HepG2 (cell line): ENCODE results near the gene WDR27. TPM values are rescaled to one million over a fixed set of nuclear protein-coding genes. Genes with fewer than 3 reads are reported as not detected.

Experiments used
- ATAC-seq: fragments of 200-7000 bp; cut with Tn5 transposase; 3 replicates; pipeline ENCODE4 v1.9.1; 2020; ENCODE audit warnings: mild to moderate bottlenecking, moderate library complexity
- BruUV-seq: library from RNA; stranded (reverse); fragments of 400-500 nt; replicated peaks from 2 replicates; lab custom pipeline; 2021; lab: Mats Ljungman, UMichigan
- CTCF ChIA-PET: fragments of 300-600 bp; formaldehyde crosslinking; extraction: SDS; loops from one replicate; lab custom pipeline; 2021; ENCODE audit warnings: low total read pairs, inconsistent platforms, low intra/inter-chr PET ratio; lab: Yijun Ruan, JAX
- POLR2A ChIA-PET: fragments of 350-600 bp; sonication (Branson Sonifier 250); formaldehyde crosslinking; loops from one replicate; lab custom pipeline; 2020; ENCODE audit warnings: antibody characterized with exemption, inconsistent platforms; lab: Yijun Ruan, JAX
- DNase-seq: peaks from one replicate; pipeline ENCODE4 v3.0.0-alpha.2; 2015; ENCODE audit warnings: low spot score
- FAIRE-seq: peaks from 3 replicates; lab custom pipeline; 2011; peaks lifted over from hg19 to GRCh38; lab: Jason Lieb, UNC
- H2AFZ ChIP-seq: one replicate; pipeline ENCODE4 v1.6.1; 2011; ENCODE audit warnings: low read length, inconsistent platforms
- H3K27ac ChIP-seq: fragments of 300-600 bp; 3 replicates; pipeline ENCODE4 v1.8.0; 2011; ENCODE audit warnings: mixed run types, mild to moderate bottlenecking, mixed read lengths, low read length, inconsistent platforms; ENCODE audit not compliant: insufficient read depth; ENCODE audit errors: extremely low read length
- H3K27me3 ChIP-seq, 2 experiments: fragments of 200-600 bp in 1 of 2; 2 replicates in 1 of 2; 3 replicates in 1 of 2; pipeline versions ENCODE4 v1.6.0 to v1.8.0; 2011; ENCODE audit warnings: low read length in 2 of 2, mild to moderate bottlenecking in 2 of 2, moderate library complexity in 2 of 2, inconsistent platforms in 1 of 2; ENCODE audit not compliant: insufficient read depth in 2 of 2, control insufficient read depth in 1 of 2
- H3K36me3 ChIP-seq, 2 experiments: fragments of 200-600 bp in 1 of 2; replicated peaks in 1 of 2; 2 replicates in 1 of 2; 3 replicates in 1 of 2; pipeline versions ENCODE4 v1.5.1 to v1.8.0; 2011; ENCODE audit warnings: low read length in 2 of 2, inconsistent platforms in 1 of 2; ENCODE audit not compliant: insufficient read depth in 2 of 2, control insufficient read depth in 1 of 2
- H3K4me1 ChIP-seq: 2 replicates; pipeline ENCODE4 v1.5.1; 2012; ENCODE audit warnings: low read length, inconsistent platforms; ENCODE audit not compliant: insufficient read depth
- H3K4me2 ChIP-seq: 2 replicates; pipeline ENCODE4 v1.6.0; 2011; ENCODE audit warnings: low read depth, low read length, inconsistent platforms
- H3K4me3 ChIP-seq, 3 experiments: fragments of 200-600 bp in 1 of 3; sonication (generic), shearing (Covaris generic) in 1 of 3; replicated peaks in 1 of 3; 2 replicates each; pipeline ENCODE4 v1.5.1; 2011 to 2016; ENCODE audit warnings: low read length in 3 of 3, inconsistent platforms in 2 of 3, low read depth in 2 of 3, mild to moderate bottlenecking in 2 of 3, control low read depth in 1 of 3, mixed read lengths in 1 of 3; ENCODE audit not compliant: insufficient read depth in 1 of 3
- H3K79me2 ChIP-seq: one replicate; pipeline ENCODE4 v1.6.1; 2011; ENCODE audit warnings: low read length, inconsistent platforms; ENCODE audit not compliant: insufficient read depth
- H3K9ac ChIP-seq: 2 replicates; pipeline ENCODE4 v1.6.0; 2011; ENCODE audit warnings: mild to moderate bottlenecking, low read depth, low read length, inconsistent platforms; ENCODE audit not compliant: insufficient read depth
- H3K9me3 ChIP-seq: 2 replicates; pipeline ENCODE4 v1.5.1; 2012; ENCODE audit warnings: mild to moderate bottlenecking, low read length
- H4K20me1 ChIP-seq: 2 replicates; pipeline ENCODE4 v1.6.0; 2011; ENCODE audit warnings: inconsistent platforms, mild to moderate bottlenecking, low read length, moderate library complexity; ENCODE audit not compliant: insufficient read depth
- CBFB ChIP-seq: sonication (generic); formaldehyde crosslinking; IDR thresholded peaks from 2 replicates; pipeline ENCODE4 v1.4.0; 2020; ENCODE audit warnings: missing genetic modification reagents
- FOXP1 ChIP-seq, 2 experiments: fragments of 450-650 bp in 1 of 2; IDR thresholded peaks; 2 replicates each; pipeline ENCODE4 v1.6.1; 2017 to 2018; ENCODE audit warnings: antibody characterized with exemption in 1 of 2
- HNRNPH1 ChIP-seq: fragments of 200-400 bp; formaldehyde crosslinking; optimal IDR thresholded peaks from 2 replicates; pipeline ENCODE3; 2017; ENCODE audit warnings: mild to moderate bottlenecking, low read depth, low read length
- JDP2 ChIP-seq: sonication (generic); formaldehyde crosslinking; IDR thresholded peaks from 2 replicates; pipeline ENCODE4 v1.8.1; 2022; ENCODE audit warnings: missing genetic modification reagents, borderline replicate concordance
- PRDM15 ChIP-seq: sonication (generic); formaldehyde crosslinking; IDR thresholded peaks from 2 replicates; pipeline ENCODE4 v1.4.0; 2020; ENCODE audit warnings: missing genetic modification reagents
- PTBP1 ChIP-seq: fragments of 200-400 bp; formaldehyde crosslinking; IDR thresholded peaks from 2 replicates; pipeline ENCODE4 v1.6.1; 2018; ENCODE audit warnings: low read length, low read depth; ENCODE audit not compliant: poor library complexity, severe bottlenecking
- SNAI1 ChIP-seq: sonication (generic); formaldehyde crosslinking; IDR thresholded peaks from 2 replicates; pipeline ENCODE4 v1.5.0; 2020; ENCODE audit warnings: mild to moderate bottlenecking, missing genetic modification reagents, borderline replicate concordance
- SUZ12 ChIP-seq: fragments of 150-350 bp; IDR thresholded peaks from 2 replicates; pipeline ENCODE4 v1.6.1; 2014; ENCODE audit warnings: low read depth, low read length
- XRCC5 ChIP-seq: fragments of 200-400 bp; formaldehyde crosslinking; optimal IDR thresholded peaks from 2 replicates; pipeline ENCODE3; 2017; ENCODE audit warnings: mild to moderate bottlenecking, low read length
- ZNF138 ChIP-seq: sonication (generic); formaldehyde crosslinking; IDR thresholded peaks from 2 replicates; pipeline ENCODE4 v1.5.0; 2020; ENCODE audit warnings: mild to moderate bottlenecking, low read depth, missing genetic modification reagents
- ZNF180 ChIP-seq: sonication (generic); formaldehyde crosslinking; IDR thresholded peaks from 2 replicates; pipeline ENCODE4 v1.4.0; 2020; ENCODE audit warnings: low read depth, missing genetic modification reagents, borderline replicate concordance
- ZNF563 ChIP-seq: sonication (generic); formaldehyde crosslinking; IDR thresholded peaks from 2 replicates; pipeline ENCODE4 v1.8.0; 2022; ENCODE audit warnings: mild to moderate bottlenecking, moderate library complexity, missing genetic modification reagents
- ZNF776 ChIP-seq: sonication (generic); formaldehyde crosslinking; IDR thresholded peaks from 2 replicates; pipeline ENCODE4 v1.4.0; 2020; ENCODE audit warnings: mild to moderate bottlenecking, missing genetic modification reagents
- WGBS: methylation state at CpG from one replicate; pipeline ENCODE4 v1.1.6; 2017; ENCODE audit warnings: low lambda C conversion rate; 5-methylcytosine and 5-hydroxymethylcytosine counted together
- in situ Hi-C: cut with HindIII; loops from 2 replicates; pipeline ENCODE4 v1.10.0; 2017; ENCODE audit warnings: low pct_unique_long_range_greater_than_20kb; ENCODE audit not compliant: extremely low pct_ligation_motif_present
- intact Hi-C: fragments of 100-400 bp; cut with micrococcal nuclease; formaldehyde crosslinking; loops from one replicate; pipeline ENCODE4 v1.10.0; 2022; ENCODE audit not compliant: unreplicated experiment
- polyA plus RNA-seq, 8 experiments: library from polyadenylated mRNA; depleted of rRNA in 3 of 8; stranded (reverse) in 7 of 8; unstranded in 1 of 8; fragments of >200 nt; fragmentation: Illumina TruSeq in 4 of 8; extraction: Trizol in 4 of 8; gene quantifications; 2 replicates each; pipeline versions ENCODE4 v1.2.1 to v1.2.3, GENCODE V29; 2011 to 2016; ENCODE audit warnings: low read depth in 4 of 8, missing spikeins in 1 of 8, mixed read lengths in 1 of 8; ENCODE audit not compliant: insufficient read depth in 1 of 8
- total RNA-seq, 5 experiments: library from RNA; depleted of rRNA; stranded (reverse); fragments of >200 nt; fragmentation: Illumina TruSeq; extraction: Trizol; gene quantifications; 2 replicates each; pipeline ENCODE4 v1.2.3, GENCODE V29; 2016; ENCODE audit warnings: low read depth in 1 of 5
- TF ChIP-seq, protein P1 (sequence below): IDR thresholded peaks from 2 replicates; pipeline ENCODE4 v1.6.1; 2012; ENCODE audit warnings: low read depth, low read length, improper control_type of control experiment
- TF ChIP-seq, protein P2 (sequence below): IDR thresholded peaks from 2 replicates; pipeline ENCODE4 v1.6.1; 2016; ENCODE audit warnings: mild to moderate bottlenecking
- TF ChIP-seq, protein P3 (sequence below): IDR thresholded peaks from 2 replicates; pipeline ENCODE4 v1.6.1; 2016; ENCODE audit warnings: missing compliant biosample characterization, missing genetic modification reagents, borderline replicate concordance

WDR27 gene
- total and polyA plus RNA-seq, 2 of the 13 experiments (the other 11 are each of a cell fraction or from before 2014, with no cell fraction given), result 34.1 to 80.3 TPM

DNA sequence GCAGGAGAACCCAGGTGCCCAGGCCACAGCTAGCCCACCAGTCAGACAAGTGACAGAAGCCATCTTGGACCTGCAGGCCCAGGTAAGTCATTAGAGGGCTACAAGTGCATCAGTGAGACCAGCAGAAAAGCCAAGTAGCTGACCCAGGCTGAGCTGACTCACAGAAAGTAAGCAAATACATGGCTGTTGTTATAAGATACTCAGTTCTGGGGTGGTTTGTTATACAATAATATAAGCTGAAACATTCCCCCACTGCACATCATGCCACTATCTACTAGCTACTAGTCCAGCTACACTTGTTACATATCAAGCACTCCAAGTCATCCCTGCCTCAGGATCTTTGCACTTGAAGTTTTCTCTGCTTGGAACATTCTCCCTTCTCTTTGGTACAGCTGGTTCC is 39.5 kb upstream of the WDR27 start (continued):
- TF ChIP-seq PRDM15 (CRISPR knock-in tag) (no peak), SNAI1 (no peak), JDP2 (no peak), CBFB (CRISPR knock-in tag) (no peak)
- TF ChIP-seq, protein P1, sequence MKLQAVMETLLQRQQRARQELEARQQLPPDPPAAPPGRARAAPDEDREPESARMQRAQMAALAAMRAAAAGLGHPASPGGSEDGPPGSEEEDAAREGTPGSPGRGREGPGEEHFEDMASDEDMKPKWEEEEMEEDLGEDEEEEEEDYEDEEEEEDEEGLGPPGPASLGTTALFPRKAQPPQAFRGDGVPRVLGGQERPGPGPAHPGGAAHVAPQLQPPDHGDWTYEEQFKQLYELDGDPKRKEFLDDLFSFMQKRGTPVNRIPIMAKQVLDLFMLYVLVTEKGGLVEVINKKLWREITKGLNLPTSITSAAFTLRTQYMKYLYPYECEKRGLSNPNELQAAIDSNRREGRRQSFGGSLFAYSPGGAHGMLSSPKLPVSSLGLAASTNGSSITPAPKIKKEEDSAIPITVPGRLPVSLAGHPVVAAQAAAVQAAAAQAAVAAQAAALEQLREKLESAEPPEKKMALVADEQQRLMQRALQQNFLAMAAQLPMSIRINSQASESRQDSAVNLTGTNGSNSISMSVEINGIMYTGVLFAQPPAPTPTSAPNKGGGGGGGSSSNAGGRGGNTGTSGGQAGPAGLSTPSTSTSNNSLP, result no peak
- TF ChIP-seq, all 625 proteins: peak for 0

DNA sequence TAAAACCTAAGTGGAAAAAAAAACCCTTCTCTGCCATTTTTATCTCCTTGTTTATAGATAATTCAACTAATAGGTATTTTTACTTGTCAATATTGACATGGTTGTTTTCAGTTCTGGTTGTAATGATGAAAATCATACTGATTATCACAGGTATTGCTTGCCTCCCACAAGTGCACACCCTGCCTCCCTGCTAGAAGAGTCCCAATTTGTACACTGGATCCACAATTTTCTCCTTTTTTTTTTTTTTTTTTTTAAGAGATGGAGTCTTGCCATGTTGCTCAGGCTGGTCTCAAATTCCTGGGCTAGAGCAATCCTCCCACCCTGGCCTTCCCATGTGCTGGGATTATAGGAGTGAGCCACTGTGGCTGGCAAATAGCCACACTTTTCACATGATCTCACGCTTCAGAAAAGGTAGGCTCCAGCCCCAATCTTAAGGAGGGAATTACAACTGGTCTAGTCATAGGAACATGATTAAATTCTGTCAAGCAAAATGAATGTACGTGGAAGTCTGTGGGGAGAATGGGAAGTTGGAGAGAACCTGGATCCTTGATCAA is 37.2 kb upstream of the WDR27 start:
- Histone ChIP-seq H3K4me1 (no peaks in the 10 kb centered on the region), H2AFZ (no peak overlapping the region), H3K9ac (no peak overlapping the region), H3K79me2 (no peaks in the 10 kb centered on the region), H3K9me3 (no peaks in the 10 kb centered on the region), H3K27me3 (peaks cover 0 to 2% of the 10 kb centered on the region in 2 experiments; a peak in 2 of 5 replicates), H4K20me1 (no peaks in the 10 kb centered on the region), H3K4me3 (no peak overlapping the region), H3K27ac (no peak overlapping the region), H3K4me2 (no peak overlapping the region), H3K36me3 (no peaks in the 10 kb centered on the region)
- CTCF ChIA-PET, result no interaction called here
- 65% methylated on average over 2 of the region's 2 CpGs for WGBS
- intact Hi-C loops (no loop called here), in situ Hi-C loops (no loop called here)
- FAIRE-seq, result no peak
- no peak for ATAC-seq
- POLR2A ChIA-PET, result no interaction called here
- no TSS peak for BruUV-seq
- no peak for DNase-seq
- TF ChIP-seq ZNF776 (CRISPR knock-in tag) (no peak), HNRNPH1 (no peak), XRCC5 (no peak), ZNF180 (CRISPR knock-in tag) (no peak), FOXP1 (IDR thresholded peaks at IDR 0.05) (no peak), FOXP1 (CRISPR knock-in tag; IDR thresholded peaks at IDR 0.05) (no peak), SUZ12 (no peak), ZNF138 (CRISPR knock-in tag) (no peak), ZNF563 (CRISPR knock-in tag) (no peak), PTBP1 (no peak)
- TF ChIP-seq, protein P2, sequence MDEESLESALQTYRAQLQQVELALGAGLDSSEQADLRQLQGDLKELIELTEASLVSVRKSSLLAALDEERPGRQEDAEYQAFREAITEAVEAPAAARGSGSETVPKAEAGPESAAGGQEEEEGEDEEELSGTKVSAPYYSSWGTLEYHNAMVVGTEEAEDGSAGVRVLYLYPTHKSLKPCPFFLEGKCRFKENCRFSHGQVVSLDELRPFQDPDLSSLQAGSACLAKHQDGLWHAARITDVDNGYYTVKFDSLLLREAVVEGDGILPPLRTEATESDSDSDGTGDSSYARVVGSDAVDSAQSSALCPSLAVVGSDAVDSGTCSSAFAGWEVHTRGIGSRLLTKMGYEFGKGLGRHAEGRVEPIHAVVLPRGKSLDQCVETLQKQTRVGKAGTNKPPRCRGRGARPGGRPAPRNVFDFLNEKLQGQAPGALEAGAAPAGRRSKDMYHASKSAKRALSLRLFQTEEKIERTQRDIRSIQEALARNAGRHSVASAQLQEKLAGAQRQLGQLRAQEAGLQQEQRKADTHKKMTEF (CRISPR knock-in tag), result no peak
- TF ChIP-seq, protein P3, sequence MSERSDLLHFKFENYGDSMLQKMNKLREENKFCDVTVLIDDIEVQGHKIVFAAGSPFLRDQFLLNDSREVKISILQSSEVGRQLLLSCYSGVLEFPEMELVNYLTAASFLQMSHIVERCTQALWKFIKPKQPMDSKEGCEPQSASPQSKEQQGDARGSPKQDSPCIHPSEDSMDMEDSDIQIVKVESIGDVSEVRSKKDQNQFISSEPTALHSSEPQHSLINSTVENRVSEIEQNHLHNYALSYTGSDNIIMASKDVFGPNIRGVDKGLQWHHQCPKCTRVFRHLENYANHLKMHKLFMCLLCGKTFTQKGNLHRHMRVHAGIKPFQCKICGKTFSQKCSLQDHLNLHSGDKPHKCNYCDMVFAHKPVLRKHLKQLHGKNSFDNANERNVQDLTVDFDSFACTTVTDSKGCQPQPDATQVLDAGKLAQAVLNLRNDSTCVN, result no peak
